HepG2 (cell line): ENCODE data around the gene TRA2B. TPM values are rescaled to one million over a fixed set of nuclear protein-coding genes. Genes with fewer than 3 reads are reported as not detected.
A peak's percentile ranks its signal among the peaks of the same experiment; 100 is the strongest.

Experiments used
- ATAC-seq: fragments of 200-7000 bp; cut with Tn5 transposase; 3 replicates; pipeline ENCODE4 v1.9.1; 2020; ENCODE audit warnings: mild to moderate bottlenecking, moderate library complexity
- BruUV-seq: library from RNA; stranded (reverse); fragments of 400-500 nt; replicated peaks from 2 replicates; lab custom pipeline; 2021; lab: Mats Ljungman, UMichigan
- CTCF ChIA-PET: fragments of 300-600 bp; formaldehyde crosslinking; extraction: SDS; loops from one replicate; lab custom pipeline; 2021; ENCODE audit warnings: low total read pairs, inconsistent platforms, low intra/inter-chr PET ratio; lab: Yijun Ruan, JAX
- POLR2A ChIA-PET: fragments of 350-600 bp; sonication (Branson Sonifier 250); formaldehyde crosslinking; loops from one replicate; lab custom pipeline; 2020; ENCODE audit warnings: antibody characterized with exemption, inconsistent platforms; lab: Yijun Ruan, JAX
- DNase-seq: peaks from one replicate; pipeline ENCODE4 v3.0.0-alpha.2; 2015; ENCODE audit warnings: low spot score
- FAIRE-seq: peaks from 3 replicates; lab custom pipeline; 2011; peaks lifted over from hg19 to GRCh38; lab: Jason Lieb, UNC
- H2AFZ ChIP-seq: one replicate; pipeline ENCODE4 v1.6.1; 2011; ENCODE audit warnings: low read length, inconsistent platforms
- H3K27ac ChIP-seq: fragments of 300-600 bp; 3 replicates; pipeline ENCODE4 v1.8.0; 2011; ENCODE audit warnings: mixed run types, mild to moderate bottlenecking, mixed read lengths, low read length, inconsistent platforms; ENCODE audit not compliant: insufficient read depth; ENCODE audit errors: extremely low read length
- H3K27me3 ChIP-seq, 2 experiments: fragments of 200-600 bp in 1 of 2; 2 replicates in 1 of 2; 3 replicates in 1 of 2; pipeline versions ENCODE4 v1.6.0 to v1.8.0; 2011; ENCODE audit warnings: low read length in 2 of 2, mild to moderate bottlenecking in 2 of 2, moderate library complexity in 2 of 2, inconsistent platforms in 1 of 2; ENCODE audit not compliant: insufficient read depth in 2 of 2, control insufficient read depth in 1 of 2
- H3K36me3 ChIP-seq, 2 experiments: fragments of 200-600 bp in 1 of 2; replicated peaks in 1 of 2; 2 replicates in 1 of 2; 3 replicates in 1 of 2; pipeline versions ENCODE4 v1.5.1 to v1.8.0; 2011; ENCODE audit warnings: low read length in 2 of 2, inconsistent platforms in 1 of 2; ENCODE audit not compliant: insufficient read depth in 2 of 2, control insufficient read depth in 1 of 2
- H3K4me1 ChIP-seq: 2 replicates; pipeline ENCODE4 v1.5.1; 2012; ENCODE audit warnings: low read length, inconsistent platforms; ENCODE audit not compliant: insufficient read depth
- H3K4me2 ChIP-seq: 2 replicates; pipeline ENCODE4 v1.6.0; 2011; ENCODE audit warnings: low read depth, low read length, inconsistent platforms
- H3K4me3 ChIP-seq, 3 experiments: fragments of 200-600 bp in 1 of 3; sonication (generic), shearing (Covaris generic) in 1 of 3; replicated peaks in 1 of 3; 2 replicates each; pipeline ENCODE4 v1.5.1; 2011 to 2016; ENCODE audit warnings: low read length in 3 of 3, inconsistent platforms in 2 of 3, low read depth in 2 of 3, mild to moderate bottlenecking in 2 of 3, control low read depth in 1 of 3, mixed read lengths in 1 of 3; ENCODE audit not compliant: insufficient read depth in 1 of 3
- H3K79me2 ChIP-seq: one replicate; pipeline ENCODE4 v1.6.1; 2011; ENCODE audit warnings: low read length, inconsistent platforms; ENCODE audit not compliant: insufficient read depth
- H3K9ac ChIP-seq: 2 replicates; pipeline ENCODE4 v1.6.0; 2011; ENCODE audit warnings: mild to moderate bottlenecking, low read depth, low read length, inconsistent platforms; ENCODE audit not compliant: insufficient read depth
- H3K9me3 ChIP-seq: 2 replicates; pipeline ENCODE4 v1.5.1; 2012; ENCODE audit warnings: mild to moderate bottlenecking, low read length
- H4K20me1 ChIP-seq: 2 replicates; pipeline ENCODE4 v1.6.0; 2011; ENCODE audit warnings: inconsistent platforms, mild to moderate bottlenecking, low read length, moderate library complexity; ENCODE audit not compliant: insufficient read depth
- AGO1 ChIP-seq: fragments of 200-400 bp; formaldehyde crosslinking; IDR thresholded peaks from 2 replicates; pipeline ENCODE4 v1.6.1; 2017; ENCODE audit warnings: mild to moderate bottlenecking, low read depth, low read length, moderate library complexity; ENCODE audit not compliant: poor library complexity, severe bottlenecking
- ATRX ChIP-seq: sonication (generic); formaldehyde crosslinking; IDR thresholded peaks from 2 replicates; pipeline ENCODE4 v1.4.0; 2020; ENCODE audit warnings: missing genetic modification reagents, borderline replicate concordance
- CCAR2 ChIP-seq: fragments of 200-400 bp; formaldehyde crosslinking; optimal IDR thresholded peaks from 2 replicates; pipeline ENCODE3; 2018; ENCODE audit warnings: low read depth, mild to moderate bottlenecking, low read length, moderate library complexity
- CENPT ChIP-seq: sonication (generic); formaldehyde crosslinking; IDR thresholded peaks from 2 replicates; pipeline ENCODE4 v1.8.0; 2022; ENCODE audit warnings: low read depth, mild to moderate bottlenecking, moderate library complexity, missing genetic modification reagents
- TBP ChIP-seq: sonication (generic); formaldehyde crosslinking; IDR thresholded peaks from 2 replicates; pipeline ENCODE4 v1.5.0; 2020; ENCODE audit warnings: missing genetic modification reagents
- ZBTB25 ChIP-seq: IDR thresholded peaks from 2 replicates; pipeline ENCODE4 v1.6.1; 2018; ENCODE audit warnings: missing genetic modification reagents
- ZNF564 ChIP-seq: sonication (generic); formaldehyde crosslinking; IDR thresholded peaks from 2 replicates; pipeline ENCODE4 v1.8.1; 2023; ENCODE audit warnings: mild to moderate bottlenecking, missing genetic modification reagents
- ZNF777 ChIP-seq: sonication (generic); formaldehyde crosslinking; IDR thresholded peaks from 2 replicates; pipeline ENCODE4 v1.4.0; 2020; ENCODE audit warnings: missing genetic modification reagents
- WGBS: methylation state at CpG from one replicate; pipeline ENCODE4 v1.1.6; 2017; ENCODE audit warnings: low lambda C conversion rate; 5-methylcytosine and 5-hydroxymethylcytosine counted together
- in situ Hi-C: cut with HindIII; loops from 2 replicates; pipeline ENCODE4 v1.10.0; 2017; ENCODE audit warnings: low pct_unique_long_range_greater_than_20kb; ENCODE audit not compliant: extremely low pct_ligation_motif_present
- intact Hi-C: fragments of 100-400 bp; cut with micrococcal nuclease; formaldehyde crosslinking; loops from one replicate; pipeline ENCODE4 v1.10.0; 2022; ENCODE audit not compliant: unreplicated experiment
- polyA plus RNA-seq, 8 experiments: library from polyadenylated mRNA; depleted of rRNA in 3 of 8; stranded (reverse) in 7 of 8; unstranded in 1 of 8; fragments of >200 nt; fragmentation: Illumina TruSeq in 4 of 8; extraction: Trizol in 4 of 8; gene quantifications; 2 replicates each; pipeline versions ENCODE4 v1.2.1 to v1.2.3, GENCODE V29; 2011 to 2016; ENCODE audit warnings: low read depth in 4 of 8, missing spikeins in 1 of 8, mixed read lengths in 1 of 8; ENCODE audit not compliant: insufficient read depth in 1 of 8
- total RNA-seq, 5 experiments: library from RNA; depleted of rRNA; stranded (reverse); fragments of >200 nt; fragmentation: Illumina TruSeq; extraction: Trizol; gene quantifications; 2 replicates each; pipeline ENCODE4 v1.2.3, GENCODE V29; 2016; ENCODE audit warnings: low read depth in 1 of 5

Gene TRA2B
- total and polyA plus RNA-seq, 2 of the 13 experiments (the other 11 are each of a cell fraction or from before 2014, with no cell fraction given) = 105 to 241 TPM

GRCh38 chr3:185966655-185967054 lies 28.8 kb upstream of the TRA2B start (continued):
- TF ChIP-seq ATRX (CRISPR knock-in tag) (no peak), CCAR2 (no peak), ZNF777 (CRISPR knock-in tag) (no peak), ZBTB25 (CRISPR knock-in tag) (no peak; the same call in 1 of the 2 replicates)
- TF ChIP-seq, all 625 proteins: peak for 140

DNA sequence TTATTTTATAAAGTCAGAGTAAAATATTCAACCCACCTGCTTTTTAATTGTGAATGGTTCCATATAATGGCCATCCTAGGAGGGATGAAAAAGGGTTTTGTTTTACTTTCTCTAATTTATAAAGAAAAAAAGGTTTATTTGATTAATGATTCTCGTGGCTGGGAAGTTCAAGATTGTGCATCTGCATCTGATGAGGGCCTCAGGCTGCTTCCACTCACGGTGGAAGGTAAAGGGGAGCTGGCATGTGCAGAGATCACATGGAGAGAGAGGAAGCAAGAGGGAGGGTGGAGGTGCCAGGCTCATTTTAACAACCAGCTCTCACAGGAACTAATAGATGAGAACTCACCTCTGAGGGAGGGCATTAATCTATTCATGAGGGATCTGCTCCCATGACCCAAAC lies 27.7 kb upstream of the TRA2B start:
- 78% methylated on average over 2 of the region's 2 CpGs for WGBS
- H3K4me3 ChIP-seq = no peak overlapping the region
- no peak for FAIRE-seq
- in situ Hi-C loops (no loop called here), intact Hi-C loops (no loop called here)
- no peaks in the 10 kb centered on the region for H4K20me1 ChIP-seq
- peak overlapping the region; percentile 76 for H3K27ac ChIP-seq
- POLR2A ChIA-PET = interaction anchor here (0.7 to 1.4 kb wide), 2 partner anchors 12 to 132 kb away, joined by 3 to 8 read pairs; no protein-coding TSS in a partner anchor
- no peaks in the 10 kb centered on the region for H3K9me3 ChIP-seq
- H3K36me3 ChIP-seq = no peaks in the 10 kb centered on the region
- DNase-seq = no peak
- TF ChIP-seq ZNF564 (CRISPR knock-in tag) = peak; percentile 99
- TF ChIP-seq CENPT (CRISPR knock-in tag) = no peak
- TF ChIP-seq TBP (CRISPR knock-in tag) = no peak
- TF ChIP-seq AGO1 = no peak
- CTCF ChIA-PET = no interaction called here
- no TSS peak for BruUV-seq
- no peaks in the 10 kb centered on the region for H3K27me3 ChIP-seq
- peaks cover 11% of the 10 kb centered on the region for H3K79me2 ChIP-seq
- no peak overlapping the region for H3K4me2 ChIP-seq
- no peak for ATAC-seq
- no peak overlapping the region for H3K9ac ChIP-seq
- no peak overlapping the region for H2AFZ ChIP-seq
- H3K4me1 ChIP-seq = peaks cover 80% of the 10 kb centered on the region
